Upper lobe of left lung (tissue), 4 donors: ENCODE measurements around the gene MYOD1.

ENCODE experiments used
- EP300 ChIP-seq, 4 donors: sonication (generic); formaldehyde crosslinking; IDR thresholded peaks; one replicate each; pipeline ENCODE4 v1.5.1; 2017; ENCODE audit warnings: antibody characterized with exemption in 4 of 4, control low read depth in 2 of 4
- TF ChIP-seq, protein P1 (sequence below), 6 experiments: fragments of 450-650 bp in 4 of 6; fragments of 200-600 bp in 2 of 6; sonication (generic) in 2 of 6; IDR thresholded peaks; one replicate each; pipeline ENCODE4 v1.5.1; 2016 to 2019; ENCODE audit warnings: antibody characterized with exemption in 6 of 6

DNA sequence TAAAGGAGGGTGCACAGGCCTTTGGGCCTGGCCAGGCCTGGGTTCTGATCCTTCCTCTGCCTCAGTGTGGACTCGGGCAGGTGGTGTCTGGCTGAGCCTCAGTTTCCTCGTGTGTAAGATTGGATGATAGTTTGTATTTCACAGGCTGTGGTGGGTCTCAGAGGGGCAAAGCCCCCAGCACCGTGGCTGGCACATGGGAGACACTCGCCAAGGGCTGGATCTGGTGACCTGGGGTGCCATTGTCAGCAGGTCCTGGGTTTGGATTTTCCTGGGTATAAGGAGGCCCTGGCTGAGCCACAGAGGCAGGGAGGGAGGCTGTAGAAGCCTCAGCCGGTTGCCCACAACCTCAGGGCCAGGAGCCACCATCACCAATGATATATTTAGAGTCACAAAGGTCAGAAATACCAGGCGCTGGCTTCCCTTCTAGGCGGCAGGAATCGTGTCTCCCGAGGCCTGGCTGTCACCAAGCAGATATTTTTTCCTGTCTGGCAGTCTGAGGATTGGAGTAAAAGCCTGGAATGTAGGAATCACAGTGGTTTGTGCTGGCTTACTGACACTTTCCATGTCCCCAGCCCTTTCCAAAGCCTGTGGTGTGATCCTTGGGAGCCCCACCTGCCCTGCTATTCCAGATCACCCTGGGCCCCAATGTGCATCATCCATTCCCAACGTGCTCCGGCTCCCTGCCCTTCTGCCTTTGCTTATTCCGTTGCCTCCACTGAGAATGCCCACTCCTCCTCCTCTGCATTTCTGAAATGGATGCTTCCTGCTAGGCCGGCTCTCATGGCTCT is 30.8 kb downstream of the MYOD1 start:
- TF ChIP-seq, protein P1, sequence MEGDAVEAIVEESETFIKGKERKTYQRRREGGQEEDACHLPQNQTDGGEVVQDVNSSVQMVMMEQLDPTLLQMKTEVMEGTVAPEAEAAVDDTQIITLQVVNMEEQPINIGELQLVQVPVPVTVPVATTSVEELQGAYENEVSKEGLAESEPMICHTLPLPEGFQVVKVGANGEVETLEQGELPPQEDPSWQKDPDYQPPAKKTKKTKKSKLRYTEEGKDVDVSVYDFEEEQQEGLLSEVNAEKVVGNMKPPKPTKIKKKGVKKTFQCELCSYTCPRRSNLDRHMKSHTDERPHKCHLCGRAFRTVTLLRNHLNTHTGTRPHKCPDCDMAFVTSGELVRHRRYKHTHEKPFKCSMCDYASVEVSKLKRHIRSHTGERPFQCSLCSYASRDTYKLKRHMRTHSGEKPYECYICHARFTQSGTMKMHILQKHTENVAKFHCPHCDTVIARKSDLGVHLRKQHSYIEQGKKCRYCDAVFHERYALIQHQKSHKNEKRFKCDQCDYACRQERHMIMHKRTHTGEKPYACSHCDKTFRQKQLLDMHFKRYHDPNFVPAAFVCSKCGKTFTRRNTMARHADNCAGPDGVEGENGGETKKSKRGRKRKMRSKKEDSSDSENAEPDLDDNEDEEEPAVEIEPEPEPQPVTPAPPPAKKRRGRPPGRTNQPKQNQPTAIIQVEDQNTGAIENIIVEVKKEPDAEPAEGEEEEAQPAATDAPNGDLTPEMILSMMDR (IDR thresholded peaks at IDR 0.05): no peak
- no peak for TF ChIP-seq EP300 (IDR thresholded peaks at IDR 0.05)
